Measurements from ENCODE around the gene SLC6A3. TPM values are rescaled to one million over a fixed set of nuclear protein-coding genes. Genes with fewer than 3 reads are reported as not detected.

SLC6A3 gene
- polyA plus RNA-seq, 10 donors: 0.05 TPM; not detected in 8

DNA sequence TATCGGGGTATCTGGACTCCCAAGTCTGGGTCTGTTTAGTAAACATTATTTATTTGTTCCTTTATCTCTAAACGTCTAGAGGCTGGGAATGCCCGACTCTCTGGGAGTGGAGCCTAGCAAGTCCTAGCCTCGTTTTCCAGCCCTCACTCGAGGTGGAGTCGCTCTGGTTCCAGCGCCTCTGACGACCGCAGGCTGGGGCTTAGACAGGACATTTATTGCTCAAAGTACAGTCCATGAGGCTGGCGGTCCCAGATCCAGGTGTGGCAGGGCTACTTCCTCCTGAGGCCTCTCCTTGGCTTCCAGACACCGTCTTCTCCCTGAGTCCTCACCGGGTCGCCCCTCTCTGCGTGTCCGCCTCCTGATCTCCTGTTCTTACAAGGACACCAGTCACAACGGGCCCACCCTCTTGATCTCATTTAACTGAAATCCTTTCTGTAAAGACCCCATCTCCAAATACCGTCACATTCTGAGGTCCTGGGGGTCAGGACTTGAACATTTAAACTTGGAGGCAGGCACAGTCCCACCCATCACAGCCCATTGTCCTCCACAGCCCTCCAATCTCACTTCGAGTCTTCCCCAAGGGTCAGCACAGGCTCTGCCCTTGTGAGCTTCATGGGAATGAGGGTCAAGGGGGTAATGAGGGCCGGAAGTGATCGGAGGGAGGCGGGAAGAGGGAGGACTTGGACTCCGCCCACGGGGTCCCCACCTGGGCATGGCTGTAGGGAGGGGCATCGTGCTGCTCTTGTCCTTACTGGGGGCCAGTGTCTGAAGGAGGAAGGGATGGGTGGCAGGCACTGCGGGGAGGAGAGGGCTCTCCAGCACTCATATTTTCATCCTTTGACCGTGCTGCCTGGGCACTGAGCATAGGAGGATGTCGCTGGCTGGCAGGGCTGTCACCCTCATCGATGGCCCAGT lies 88.1 kb downstream of the SLC6A3 start:
- no peak for DNase-seq

DNA sequence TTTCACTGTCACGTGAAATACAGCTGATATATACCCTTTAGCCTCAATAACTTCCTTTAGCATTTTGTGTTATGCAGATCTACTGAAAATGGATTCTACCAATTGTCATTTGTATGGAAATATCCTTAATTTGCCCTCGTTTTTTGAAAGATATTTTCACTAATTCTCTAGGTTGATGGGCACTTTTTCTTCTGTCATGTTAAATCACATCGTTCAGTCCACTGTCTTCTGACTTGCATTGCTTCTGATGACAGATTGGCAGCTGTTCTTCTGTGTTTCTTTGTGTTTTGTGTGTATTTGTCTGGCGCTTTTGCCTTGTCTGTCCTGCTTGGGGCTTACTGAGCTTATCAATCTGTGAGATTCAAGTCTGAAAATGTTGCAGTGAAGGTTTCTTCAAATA lies 90.7 kb downstream of the SLC6A3 start:
- DNase-seq: no peak

DNA sequence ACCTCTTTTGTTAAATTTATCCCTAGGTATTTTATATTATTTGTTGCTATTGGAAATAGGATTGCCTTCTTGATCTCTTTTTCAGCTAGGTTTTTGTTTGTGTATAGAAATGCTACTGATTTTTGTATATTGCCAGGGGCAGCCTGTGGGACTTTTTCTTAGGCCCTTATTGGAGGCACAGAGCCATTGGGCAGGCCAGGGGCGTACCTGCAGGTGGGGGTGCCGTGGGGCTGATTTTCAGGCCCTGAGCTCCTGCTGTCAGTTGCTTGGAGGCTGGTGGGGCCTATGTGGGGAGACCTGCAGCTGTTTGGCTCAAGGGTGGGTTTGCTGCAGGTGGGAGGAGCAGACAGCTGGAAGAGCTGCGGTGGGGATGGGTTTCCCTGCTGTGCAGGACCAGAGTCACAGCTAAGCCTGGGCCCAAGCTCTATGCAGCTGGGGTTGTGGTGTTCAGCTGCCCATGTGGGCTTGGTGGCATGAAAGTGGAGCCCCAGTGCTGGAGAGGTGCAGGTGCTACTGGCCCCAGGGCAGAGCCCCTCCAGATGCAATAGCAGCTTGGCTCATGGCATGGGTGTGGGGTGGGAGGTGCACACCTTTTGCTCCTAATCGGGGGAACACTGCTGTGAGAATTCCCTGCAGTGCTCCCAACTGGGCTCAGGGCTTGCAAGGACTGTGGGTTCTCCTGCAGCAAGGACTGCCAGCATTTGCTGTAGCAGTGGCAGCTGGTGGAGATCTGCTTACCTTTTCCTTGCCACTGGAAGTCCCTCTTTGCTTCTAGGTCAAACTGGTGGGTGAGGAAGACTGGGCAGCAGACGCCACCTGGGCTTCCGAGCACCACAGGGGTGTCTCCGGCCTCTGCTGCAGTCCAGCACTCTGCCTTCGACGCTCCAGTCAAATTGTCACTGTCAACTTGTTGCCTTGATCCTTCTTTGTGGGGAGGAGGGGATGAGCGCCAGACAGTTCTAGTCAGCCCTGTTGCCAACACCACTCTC lies 92.7 kb downstream of the SLC6A3 start:
- DNase-seq: no peak

DNA sequence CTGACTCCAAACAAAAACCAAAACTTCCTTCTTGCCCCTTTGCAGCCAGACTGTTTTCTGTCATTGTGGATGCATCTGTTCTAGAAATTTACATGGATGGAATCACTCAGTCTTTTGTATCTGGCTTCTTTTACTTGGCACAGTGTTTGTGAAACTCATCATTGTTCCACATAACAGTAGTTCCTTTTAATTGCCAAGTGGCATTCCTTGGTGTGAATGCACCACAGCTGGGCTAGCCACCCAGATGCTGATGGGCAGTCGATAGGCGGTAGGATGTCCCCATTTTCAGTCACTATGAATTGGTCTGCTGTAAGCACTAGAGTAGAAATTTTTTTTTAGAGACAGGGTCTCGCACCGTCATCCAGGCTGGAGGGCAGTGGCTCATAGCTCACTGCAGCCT lies 94.1 kb downstream of the SLC6A3 start:
- no peak for DNase-seq

DNA sequence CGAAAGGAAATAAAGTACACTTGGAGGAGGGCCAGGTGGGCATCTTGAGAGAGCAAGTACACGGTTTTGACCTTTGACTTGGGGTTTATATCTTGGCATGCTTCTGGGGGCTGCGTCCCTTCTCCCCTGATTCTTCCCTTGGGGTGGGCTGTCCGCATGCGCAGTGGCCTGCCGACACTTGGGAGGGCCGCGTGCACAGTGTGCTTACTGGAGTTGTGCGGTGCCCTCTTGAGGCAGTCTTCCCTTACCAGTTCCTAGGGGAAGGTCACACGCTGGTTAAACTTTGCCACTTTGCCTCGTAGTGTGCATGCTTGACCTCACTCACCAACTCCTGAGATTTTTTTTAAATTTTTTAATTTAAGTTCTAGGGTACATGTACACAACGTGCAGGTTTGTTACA lies 96.0 kb downstream of the SLC6A3 start:
- no peak for DNase-seq

DNA sequence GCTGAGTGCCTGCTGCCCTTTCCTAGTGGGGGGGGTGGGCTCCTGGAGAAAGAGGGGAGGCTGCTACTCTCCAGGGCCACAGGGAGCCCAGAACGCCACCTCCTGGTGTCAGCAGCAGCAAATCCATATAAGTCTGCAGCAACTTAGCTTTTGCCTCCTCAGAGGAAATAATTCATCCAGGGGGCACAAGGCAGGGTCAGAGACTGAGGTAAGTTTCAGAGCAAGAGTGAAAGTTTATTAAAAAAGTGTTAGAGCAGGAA lies 96.3 kb downstream of the SLC6A3 start:
- DNase-seq: no peak

DNA sequence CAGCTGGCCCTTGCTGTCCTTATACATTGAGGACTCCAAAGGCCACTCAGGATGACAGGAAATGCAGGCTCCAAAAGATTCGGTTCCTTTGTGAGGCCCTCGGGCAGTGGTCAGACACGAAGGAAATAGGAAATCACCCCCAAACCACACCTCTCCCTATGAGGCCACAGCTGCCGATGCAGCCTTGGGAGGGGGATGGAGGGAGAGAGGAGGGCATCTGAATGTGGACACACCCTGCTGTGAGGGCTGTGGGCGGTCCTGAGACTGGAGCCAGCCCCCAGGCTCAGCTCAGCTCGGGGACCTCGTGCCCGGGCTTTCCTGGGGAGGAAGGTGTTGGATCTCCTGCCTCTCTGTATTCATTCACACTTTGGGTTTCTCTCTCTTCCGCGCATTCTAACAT lies 97.7 kb downstream of the SLC6A3 start:
- DNase-seq: no peak

DNA sequence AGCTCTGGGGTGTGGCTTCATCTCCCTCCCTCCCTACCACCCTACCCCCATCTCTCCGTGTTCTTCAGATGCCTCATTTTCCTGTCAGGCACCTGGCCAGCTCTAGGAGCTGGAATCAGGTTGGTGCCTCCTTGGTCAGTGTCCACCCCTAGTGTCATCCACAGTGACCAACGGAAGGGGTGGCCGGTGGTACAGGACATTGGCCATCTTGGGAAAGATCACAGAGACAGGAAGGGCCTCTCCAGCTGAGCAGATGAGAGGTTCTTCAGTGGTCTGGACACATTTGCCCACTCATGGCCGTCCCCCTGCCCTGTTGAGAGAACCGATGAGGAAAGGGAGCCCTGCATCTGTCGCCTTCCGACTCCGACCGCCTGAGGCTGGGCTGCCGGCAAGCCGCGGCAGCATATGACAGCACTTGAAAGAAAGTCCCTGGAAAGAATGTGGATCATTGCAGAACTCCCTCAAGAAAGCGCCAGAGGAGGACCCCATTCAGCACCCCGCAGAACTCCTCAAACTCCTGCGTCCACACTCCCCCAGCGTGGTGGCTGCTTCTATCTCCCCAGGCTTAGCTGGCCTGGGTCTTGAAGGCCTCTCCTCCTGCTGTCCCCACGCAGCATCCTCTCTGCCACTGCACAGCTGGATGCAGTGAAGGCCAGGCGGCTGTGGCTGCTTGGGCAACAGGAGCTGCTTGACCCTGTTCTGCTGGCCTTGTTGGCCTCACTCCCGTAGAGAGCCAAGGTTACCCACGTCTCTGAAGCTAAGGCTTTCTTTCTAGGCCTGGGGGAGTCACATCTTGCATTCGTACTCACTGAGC lies 98.4 kb downstream of the SLC6A3 start:
- no peak for DNase-seq

DNA sequence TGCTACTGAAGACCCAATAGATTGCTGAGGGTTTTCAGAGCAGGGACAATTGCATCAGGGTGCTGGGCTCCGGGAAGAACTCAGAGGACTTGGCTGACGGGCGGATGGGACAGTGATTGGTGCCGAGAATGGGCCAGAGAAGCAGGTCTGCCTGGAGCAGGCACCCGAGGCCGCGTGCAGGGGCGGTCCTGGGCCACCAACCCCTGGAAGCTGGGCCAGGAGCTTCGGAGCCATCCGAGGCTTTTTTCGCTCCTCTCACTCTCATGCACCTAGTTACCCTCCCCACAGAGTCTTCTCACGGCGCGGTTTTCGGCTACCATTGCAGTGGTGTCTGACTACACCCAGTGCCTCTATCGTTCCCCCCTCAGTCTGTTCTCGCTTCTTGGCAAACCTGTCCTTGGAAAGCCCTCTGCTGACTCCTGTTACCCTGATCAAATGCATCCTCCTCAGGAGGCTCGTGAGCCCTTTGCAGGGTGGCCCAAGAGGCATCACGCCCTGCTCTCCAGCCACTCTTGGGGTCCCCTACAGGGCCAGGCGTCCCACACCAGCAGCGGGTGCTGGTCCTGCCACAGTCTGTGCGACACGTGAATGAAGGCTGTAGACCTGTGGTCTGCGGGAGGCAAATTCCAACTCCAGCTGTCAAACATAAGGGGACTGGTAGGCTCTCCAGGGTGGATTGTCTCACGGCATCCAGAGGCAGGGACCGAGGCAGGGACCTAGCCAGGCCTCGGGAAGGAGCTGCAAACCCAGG lies 99.2 kb downstream of the SLC6A3 start:
- DNase-seq: no peak

DNA sequence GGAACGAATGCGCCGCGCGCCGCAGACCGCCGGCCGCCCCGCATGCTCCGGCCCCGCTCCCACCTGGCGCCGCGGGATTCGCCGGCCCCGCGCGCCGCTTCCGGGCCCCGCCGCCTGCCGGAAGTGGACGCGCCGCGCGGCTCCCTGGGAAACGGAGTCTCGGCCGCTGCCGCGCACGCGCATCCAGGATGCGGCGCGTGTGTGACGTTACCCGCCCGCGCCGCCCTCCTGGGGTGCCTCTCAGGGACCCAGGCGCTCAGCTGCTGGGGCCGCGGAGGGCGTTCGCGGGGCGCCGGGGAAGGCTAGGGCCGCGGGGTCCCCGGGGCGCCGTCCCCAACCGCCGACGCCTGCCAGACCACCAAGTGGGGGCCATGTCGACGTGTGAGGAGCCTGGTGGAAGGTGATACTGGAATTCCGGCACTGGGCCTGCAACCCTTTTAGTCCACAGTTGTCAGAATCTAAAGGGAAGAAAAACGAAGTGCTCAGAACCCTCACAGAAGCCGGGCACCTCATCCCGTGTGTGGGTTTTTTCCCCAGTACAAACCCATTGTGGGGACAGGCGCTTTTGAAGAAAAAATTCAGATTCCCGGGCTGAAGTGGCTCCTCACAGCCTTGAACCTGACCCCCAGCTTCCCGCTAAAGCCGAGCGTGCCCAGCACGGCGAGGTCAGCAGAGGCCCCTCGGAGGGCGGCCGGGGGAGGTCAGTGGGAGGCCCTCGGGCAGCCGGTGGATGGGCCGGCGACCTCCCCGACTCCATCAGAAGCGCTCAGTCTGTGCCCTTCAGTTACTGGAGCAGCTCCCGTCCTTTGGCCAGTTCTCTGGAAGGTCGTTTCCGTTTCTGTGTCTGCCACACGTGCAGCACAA lies 100.0 kb downstream of the SLC6A3 start, which contains the start of gene CLPTM1L:
Gene CLPTM1L (minus strand): TSS at position 125 of the 864 bp plus-strand sequence. CDS start 258 bp downstream, outside the sequence.
- peak; percentile 86 to 97 (median 93) for DNase-seq

DNA sequence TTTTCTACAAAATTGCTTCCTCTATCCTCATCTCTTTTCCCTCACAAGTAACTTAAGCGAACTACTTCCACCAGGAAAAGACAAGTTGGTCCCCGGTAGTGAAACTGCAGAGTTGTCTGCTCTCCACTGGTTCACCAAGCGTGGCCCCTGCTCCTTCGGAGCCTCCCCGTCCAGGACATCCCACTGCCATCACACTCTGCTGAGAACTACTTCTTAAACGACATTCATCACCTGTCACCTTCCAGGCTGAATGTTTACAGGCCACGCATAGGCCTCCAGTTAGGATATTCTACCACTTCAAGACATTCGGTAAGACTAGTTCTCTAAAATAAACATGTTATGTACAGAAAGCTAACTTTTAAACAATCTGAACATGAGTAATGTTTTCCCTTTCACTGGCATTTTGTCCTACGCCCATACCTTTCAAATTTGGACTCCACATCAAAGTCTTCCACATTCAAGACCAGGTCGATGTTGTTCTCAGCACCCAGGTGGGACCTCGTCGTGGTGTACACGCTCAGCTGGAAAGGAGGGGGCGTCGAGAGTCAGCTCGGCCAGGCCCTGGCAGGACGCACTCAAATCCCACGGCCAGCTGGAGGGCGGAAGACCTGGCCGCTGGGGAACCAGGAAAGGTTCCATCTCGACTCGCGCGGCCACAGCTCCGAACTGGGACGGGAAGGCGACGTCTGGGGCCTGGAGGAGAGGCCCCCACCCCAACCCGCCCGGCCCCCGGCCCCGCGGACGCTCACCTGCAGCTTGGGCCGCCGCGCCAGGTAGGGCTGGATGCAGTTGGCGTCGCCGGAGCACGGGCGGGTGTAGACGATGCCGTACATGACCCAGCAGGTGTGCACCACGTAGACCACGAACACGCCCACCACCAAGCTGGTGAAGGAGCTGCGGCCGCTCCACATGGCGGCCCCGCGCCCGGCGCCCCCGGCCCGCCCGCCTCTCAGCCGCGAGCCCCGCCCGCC lies 101.0 kb downstream of the SLC6A3 start:
- no peak for DNase-seq

DNA sequence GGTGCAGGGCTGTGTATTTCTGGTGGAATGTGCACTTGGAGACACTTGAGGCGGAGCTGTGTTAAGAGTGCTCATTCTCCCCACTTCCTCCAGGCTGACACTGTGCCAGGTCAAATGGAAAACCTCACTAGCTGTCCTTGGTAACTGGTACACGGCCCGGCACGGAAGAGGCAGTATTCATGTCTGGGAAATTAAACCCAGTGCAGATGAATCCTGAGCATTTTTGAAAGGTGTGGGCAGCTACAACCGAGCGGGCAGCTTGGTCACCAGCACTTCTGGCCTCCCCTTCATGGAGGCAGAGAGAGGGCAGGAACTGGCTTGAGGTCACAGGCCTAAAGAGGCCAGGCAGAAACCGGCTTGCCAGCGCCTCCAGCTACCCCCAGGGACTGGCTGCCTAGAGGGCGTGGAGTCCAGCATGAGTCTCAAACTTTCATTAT lies 101.9 kb downstream of the SLC6A3 start:
- DNase-seq: no peak

Other genes starting within 250 kb of the SLC6A3 start
- under 1 TPM in 4 of 10 donors, not detected in 6; 0.03 to 0.17 (median 0.10) TPM for gene SLC6A19, start 243.8 kb downstream of the SLC6A3 start, polyA plus RNA-seq (ENCODE audit: insufficient read length in 10 of 10)
- gene SLC6A18, start 220.1 kb downstream of the SLC6A3 start, polyA plus RNA-seq (ENCODE audit: insufficient read length in 10 of 10): not detected
- gene TERT, start 150.4 kb downstream of the SLC6A3 start, polyA plus RNA-seq (ENCODE audit: insufficient read length in 10 of 10): under 1 TPM in 1 of 10 donors, not detected in 9; 0.08 TPM
- 10 to 100 TPM; 48.2 to 73.3 (median 56.0) TPM for gene CLPTM1L, start 100.3 kb downstream of the SLC6A3 start, polyA plus RNA-seq (ENCODE audit: insufficient read length in 10 of 10)
- 10 to 100 TPM; 28.8 to 50.9 (median 31.4) TPM for gene LPCAT1, start 78.5 kb upstream of the SLC6A3 start, polyA plus RNA-seq (ENCODE audit: insufficient read length in 10 of 10)